Measurements from ENCODE around the gene GTPBP1. TPM values are rescaled to one million over a fixed set of nuclear protein-coding genes. Genes with fewer than 3 reads are reported as not detected.

Gene GTPBP1
- total and polyA plus RNA-seq, 2 of the 13 experiments (the other 11 are each of a cell fraction or from before 2014, with no cell fraction given) = 22.3 to 27.0 TPM

GRCh38 chr22:38766076-38766777 lies 60.5 kb downstream of the GTPBP1 start (continued):
- TF ChIP-seq LRRFIP1 (CRISPR knock-in tag; conservative IDR thresholded peaks at IDR 0.05) (no peak), KLF12 (CRISPR knock-in tag; IDR thresholded peaks at IDR 0.05; ENCODE audit: borderline replicate concordance) (no peak), RARG (CRISPR knock-in tag; IDR thresholded peaks at IDR 0.05; ENCODE audit: low read depth) (no peak), FOXJ3 (CRISPR knock-in tag; IDR thresholded peaks at IDR 0.05; ENCODE audit: borderline replicate concordance) (no peak), TSC22D2 (CRISPR knock-in tag; IDR thresholded peaks at IDR 0.05; ENCODE audit: borderline replicate concordance) (no peak), ZNF597 (CRISPR knock-in tag; IDR thresholded peaks at IDR 0.05) (no peak), ZSCAN29 (CRISPR knock-in tag; conservative IDR thresholded peaks at IDR 0.05) (no peak), NR1H2 (CRISPR knock-in tag; IDR thresholded peaks at IDR 0.05; ENCODE audit: borderline replicate concordance, low read depth) (no peak), ZGPAT (CRISPR knock-in tag; IDR thresholded peaks at IDR 0.05) (0 out of 2 replicates have a peak, but pooled peaks have one; percentile 22), NFKB2 (CRISPR knock-in tag; IDR thresholded peaks at IDR 0.05; ENCODE audit: borderline replicate concordance) (no peak), HOXA7 (CRISPR knock-in tag; IDR thresholded peaks at IDR 0.05) (no peak), ATF5 (CRISPR knock-in tag; IDR thresholded peaks at IDR 0.05; ENCODE audit: low read depth) (no peak), POGZ (CRISPR knock-in tag; IDR thresholded peaks at IDR 0.05) (no peak), EZH2 (conservative IDR thresholded peaks at IDR 0.05; ENCODE audit: low read depth, low read length) (no peak), PCBP2 (optimal IDR thresholded peaks at IDR 0.05; ENCODE audit: low read depth, low read length, poor library complexity, severe bottlenecking) (no peak), ZNF441 (CRISPR knock-in tag; IDR thresholded peaks at IDR 0.05; ENCODE audit: borderline replicate concordance) (no peak), ZNF772 (CRISPR knock-in tag; IDR thresholded peaks at IDR 0.05) (peak; percentile 41; the same call in 1 of the 2 replicates), ZNF281 (CRISPR knock-in tag; IDR thresholded peaks at IDR 0.05; ENCODE audit: borderline replicate concordance) (no peak), NFKBIZ (CRISPR knock-in tag; IDR thresholded peaks at IDR 0.05) (no peak), ZNF414 (CRISPR knock-in tag; IDR thresholded peaks at IDR 0.05) (no peak)
